H1 (cell line): ENCODE results near the gene HIC1. TPM values are rescaled to one million over a fixed set of nuclear protein-coding genes. Genes with fewer than 3 reads are reported as not detected.

Experiments
- NRF1 ChIP-seq: IDR thresholded peaks from 2 replicates; pipeline ENCODE4 v1.6.1; 2011; ENCODE audit warnings: mild to moderate bottlenecking, low read depth, low read length, improper control_type of control experiment
- polyA plus RNA-seq, 7 experiments: library from polyadenylated mRNA; depleted of rRNA in 3 of 7; stranded (reverse) in 5 of 7; unstranded in 2 of 7; fragments of >200 nt in 5 of 7; fragments of 200-250 nt in 2 of 7; gene quantifications; 1 replicate in 5 of 7; 2 replicates in 1 of 7; 4 replicates in 1 of 7; pipeline versions ENCODE4 v1.2.1 to v1.2.3, GENCODE V29; 2011 to 2013; ENCODE audit warnings: missing spikeins in 2 of 7, mixed read lengths in 2 of 7
- total RNA-seq: library from RNA; stranded (reverse); fragmentation: NEBNext Ultra II Directional; extraction: Animal tissue kit (Norgen Biotek cat#: 25700); gene quantifications from 2 replicates; pipeline ENCODE4 v1.2.1, GENCODE V29; 2021
- TF ChIP-seq, protein P1 (sequence below): IDR thresholded peaks from 2 replicates; pipeline ENCODE4 v1.6.1; 2012; ENCODE audit warnings: low read length, inconsistent platforms

The HIC1 gene
- total and polyA plus RNA-seq, 2 of the 8 experiments (the other 6 are each of a cell fraction or from before 2014, with no cell fraction given): 0.06 to 0.09 TPM

GRCh38 chr17:2082003-2082781 lies 27.3 kb downstream of the HIC1 start (continued):
- TF ChIP-seq, protein P1, sequence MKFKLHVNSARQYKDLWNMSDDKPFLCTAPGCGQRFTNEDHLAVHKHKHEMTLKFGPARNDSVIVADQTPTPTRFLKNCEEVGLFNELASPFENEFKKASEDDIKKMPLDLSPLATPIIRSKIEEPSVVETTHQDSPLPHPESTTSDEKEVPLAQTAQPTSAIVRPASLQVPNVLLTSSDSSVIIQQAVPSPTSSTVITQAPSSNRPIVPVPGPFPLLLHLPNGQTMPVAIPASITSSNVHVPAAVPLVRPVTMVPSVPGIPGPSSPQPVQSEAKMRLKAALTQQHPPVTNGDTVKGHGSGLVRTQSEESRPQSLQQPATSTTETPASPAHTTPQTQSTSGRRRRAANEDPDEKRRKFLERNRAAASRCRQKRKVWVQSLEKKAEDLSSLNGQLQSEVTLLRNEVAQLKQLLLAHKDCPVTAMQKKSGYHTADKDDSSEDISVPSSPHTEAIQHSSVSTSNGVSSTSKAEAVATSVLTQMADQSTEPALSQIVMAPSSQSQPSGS: no peak
- no peak for TF ChIP-seq NRF1
